HL-60/S4 treated with phorbol 12-myristate 13-acetate at 8.2 ng/mL for 4 days and 3 days (cell line): ENCODE measurements around the gene CASK.

Source experiments
- in situ Hi-C: fragments of 300-500 bp; cut with MboI; formaldehyde crosslinking; loops from 2 replicates; pipeline ENCODE4 v1.15.0; 2022; ENCODE audit warnings: low sequenced_read_pairs

CASK gene

DNA sequence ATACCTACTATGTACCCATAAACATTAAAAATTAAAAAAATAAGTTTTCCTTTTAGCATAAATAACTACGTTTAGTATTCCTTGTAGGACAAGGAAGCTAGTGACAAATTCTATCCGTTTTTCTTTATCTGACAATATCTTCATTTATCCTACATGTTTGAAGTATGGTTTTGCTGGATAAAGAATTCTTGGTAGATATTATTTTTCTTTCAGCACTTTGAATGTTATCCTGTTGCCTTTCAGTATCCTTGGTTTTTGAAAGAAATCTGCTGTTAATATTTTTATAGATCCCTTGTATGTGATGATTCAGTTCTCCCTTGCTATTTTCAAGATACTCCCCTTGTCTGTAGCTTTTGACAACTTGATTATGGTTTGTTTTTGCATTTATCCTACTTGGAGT, 76.6 kb downstream of the CASK start:
- in situ Hi-C loops, result no loop called here

DNA sequence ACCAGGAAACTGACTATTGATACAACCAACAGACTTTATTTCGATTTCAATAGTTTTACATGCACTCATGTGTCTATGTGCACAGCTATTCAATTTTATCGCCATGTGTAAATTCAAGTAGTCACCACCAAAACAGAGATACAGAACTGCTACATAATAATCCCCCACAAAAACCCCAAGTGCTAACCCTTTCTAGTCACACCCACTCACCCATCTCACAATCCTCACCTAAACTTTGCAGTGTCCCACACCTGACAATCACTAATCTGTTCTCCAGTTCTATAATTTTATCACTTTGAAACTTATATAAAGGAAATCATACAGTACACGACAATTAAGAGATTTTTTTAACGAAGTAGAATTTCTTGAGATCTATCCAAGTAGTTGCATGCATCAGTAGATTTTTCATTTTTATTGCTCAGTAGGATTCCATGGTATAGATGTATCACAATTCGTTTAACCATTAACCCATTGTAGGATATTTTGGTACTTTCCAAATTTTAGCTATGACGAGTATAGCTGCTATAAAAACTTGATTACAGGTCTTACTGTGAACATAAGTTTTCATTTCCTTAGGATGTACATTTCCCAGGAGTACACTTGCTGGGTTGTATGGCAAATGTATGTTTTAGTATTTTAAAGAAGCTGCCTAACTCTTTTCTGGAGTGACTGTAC, 85.9 kb downstream of the CASK start:
- in situ Hi-C loops, result no loop called here

DNA sequence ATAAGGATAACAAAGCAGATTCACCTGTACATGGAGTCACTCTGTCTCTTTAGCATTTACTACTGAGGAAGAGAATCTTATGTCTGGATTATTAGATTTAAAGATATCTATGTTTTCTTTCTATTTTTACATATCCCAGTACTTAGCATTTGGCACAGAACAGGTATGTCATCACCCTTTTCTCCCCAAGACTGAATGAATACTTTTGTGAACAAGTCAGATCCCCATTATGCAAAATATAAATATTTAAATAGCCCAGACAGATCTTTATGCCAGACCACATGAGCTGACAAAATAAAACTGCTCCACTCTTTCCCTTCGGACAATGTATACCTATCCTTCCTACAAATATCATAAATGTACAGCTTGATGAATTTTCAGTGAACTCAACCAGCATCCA, 94.5 kb downstream of the CASK start:
- in situ Hi-C loops, result no loop called here

DNA sequence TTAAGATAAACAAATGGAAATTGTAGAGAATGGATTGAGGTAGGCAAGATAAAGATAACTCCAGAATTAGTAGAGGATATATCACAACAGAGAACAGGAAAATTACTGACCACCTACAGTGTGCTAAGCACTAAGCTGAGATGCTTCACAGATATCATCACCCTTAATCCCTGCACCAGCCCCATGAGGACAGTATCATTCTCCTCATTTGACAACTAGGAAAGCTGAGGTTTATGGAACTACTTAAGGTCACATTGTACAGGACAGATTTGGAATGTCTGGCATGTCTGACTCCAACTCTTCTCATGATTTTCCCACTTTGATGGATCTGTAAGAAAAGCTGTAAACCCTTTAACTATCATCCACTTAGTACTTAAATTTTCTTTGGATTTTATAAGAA, 95.5 kb downstream of the CASK start:
- in situ Hi-C loops, result no loop called here

DNA sequence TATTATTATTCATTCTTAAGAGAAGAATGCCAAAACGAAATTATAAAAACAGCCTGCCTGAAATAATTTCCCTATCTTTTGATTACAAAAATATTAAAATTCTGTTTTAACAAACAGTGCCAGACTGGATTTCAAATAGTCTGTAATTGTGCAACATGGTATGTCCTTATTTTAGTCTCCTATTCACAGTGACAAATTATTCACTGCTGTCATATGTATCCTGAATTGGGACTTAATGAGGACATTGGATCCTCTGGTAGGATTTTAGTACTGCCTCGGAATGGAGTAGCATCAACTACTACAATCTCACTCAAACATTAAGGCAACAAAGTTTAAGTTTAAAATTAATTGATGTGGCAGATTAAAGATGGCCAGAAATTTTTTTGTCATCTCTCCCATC, 97.6 kb downstream of the CASK start:
- in situ Hi-C loops, result no loop called here

DNA sequence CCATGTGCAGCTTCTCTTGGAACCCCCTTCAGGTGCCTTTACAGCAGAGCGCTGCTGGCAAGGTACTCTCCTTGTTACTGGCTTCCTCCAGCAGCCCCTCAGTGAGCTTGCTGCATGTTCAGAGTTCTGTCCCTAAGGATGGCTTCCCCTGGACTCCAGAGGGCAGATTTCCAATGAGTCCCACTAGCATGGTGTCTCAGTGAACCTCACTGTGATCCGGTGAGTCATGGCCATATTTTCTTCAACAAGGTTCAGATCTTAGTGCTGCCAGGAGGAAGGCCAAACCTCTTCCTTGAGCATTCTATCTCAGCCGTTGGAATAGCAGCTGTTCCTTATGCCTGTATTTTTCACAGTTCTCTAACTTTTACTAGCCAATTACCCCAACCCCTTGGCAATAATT, 98.8 kb downstream of the CASK start:
- in situ Hi-C loops, result no loop called here

DNA sequence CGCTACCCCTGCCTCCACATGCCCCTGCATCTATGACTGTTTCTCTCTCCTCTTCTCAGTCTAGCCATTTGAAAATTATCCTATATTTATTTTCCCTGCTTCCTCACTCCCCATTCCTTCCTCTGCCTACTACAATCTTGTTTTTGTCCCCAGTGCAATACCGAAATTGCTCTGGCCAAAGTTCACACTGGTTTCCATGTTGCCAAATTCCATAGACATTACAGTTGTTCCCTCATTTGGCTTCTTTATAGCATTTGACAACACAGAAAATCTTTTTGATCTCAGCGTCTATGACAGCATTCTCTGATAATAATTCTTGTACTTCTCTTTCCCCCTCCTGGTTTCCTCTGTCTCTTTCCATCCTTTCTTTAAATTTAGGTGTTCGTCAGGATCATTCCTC, 100.0 kb downstream of the CASK start:
- in situ Hi-C loops, result no loop called here

DNA sequence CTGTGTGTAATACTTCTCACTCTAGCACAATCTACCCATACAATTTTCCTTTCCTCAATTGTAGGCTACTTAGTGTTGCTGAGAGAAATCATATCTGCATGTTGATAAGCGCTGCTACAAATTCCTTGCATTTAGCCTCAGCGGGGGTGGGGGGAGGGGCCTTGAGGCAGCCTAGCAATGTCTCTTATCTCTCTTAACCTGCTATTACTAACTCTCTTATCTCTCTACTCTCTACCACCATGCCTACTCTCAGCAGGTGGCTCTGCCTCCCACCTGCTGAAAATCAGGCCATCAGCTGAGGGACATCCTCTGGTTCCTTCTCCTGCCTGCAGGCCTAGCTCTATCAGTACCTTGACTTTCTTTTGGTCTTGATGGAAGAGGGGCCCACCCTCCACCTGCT, 100.5 kb downstream of the CASK start:
- in situ Hi-C loops, result no loop called here

DNA sequence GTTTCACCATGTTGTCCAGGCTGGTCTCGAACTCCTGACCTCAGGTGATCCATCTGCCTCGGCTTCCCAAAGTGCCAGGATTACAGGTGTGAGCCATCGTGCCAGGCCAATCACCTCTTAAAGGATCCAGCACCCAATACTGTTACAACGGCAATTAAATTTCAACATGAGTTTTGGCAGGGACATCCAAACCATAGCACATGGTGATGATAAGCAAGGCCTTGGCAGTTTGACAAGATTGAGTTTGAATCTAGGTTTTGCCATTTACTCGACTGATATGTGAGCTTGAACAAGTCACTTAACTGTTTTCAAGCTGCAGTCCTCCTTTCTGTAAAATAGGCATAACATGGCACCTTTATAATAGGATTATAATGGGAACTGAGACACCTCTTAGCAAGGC, 115.3 kb downstream of the CASK start:
- in situ Hi-C loops, result no loop called here

DNA sequence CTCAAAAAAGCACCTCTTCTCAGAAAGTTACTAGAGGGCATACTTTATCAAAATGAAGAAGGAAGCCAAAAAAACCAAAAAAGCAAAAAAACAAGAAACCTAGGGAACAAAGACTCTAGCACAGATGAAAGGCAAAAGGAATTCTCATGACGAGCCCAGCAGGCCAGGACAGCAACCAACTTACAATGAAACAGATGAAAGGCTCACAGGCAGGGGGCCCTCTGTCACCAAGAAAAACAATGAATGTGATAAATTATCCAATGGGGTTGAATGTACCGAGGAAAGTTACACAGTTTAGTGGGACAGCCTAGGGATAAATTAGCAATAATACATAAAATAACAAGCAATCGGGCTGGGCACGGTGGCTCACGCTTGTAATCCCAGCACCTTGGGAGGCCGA, 120.4 kb downstream of the CASK start:
- in situ Hi-C loops, result no loop called here

DNA sequence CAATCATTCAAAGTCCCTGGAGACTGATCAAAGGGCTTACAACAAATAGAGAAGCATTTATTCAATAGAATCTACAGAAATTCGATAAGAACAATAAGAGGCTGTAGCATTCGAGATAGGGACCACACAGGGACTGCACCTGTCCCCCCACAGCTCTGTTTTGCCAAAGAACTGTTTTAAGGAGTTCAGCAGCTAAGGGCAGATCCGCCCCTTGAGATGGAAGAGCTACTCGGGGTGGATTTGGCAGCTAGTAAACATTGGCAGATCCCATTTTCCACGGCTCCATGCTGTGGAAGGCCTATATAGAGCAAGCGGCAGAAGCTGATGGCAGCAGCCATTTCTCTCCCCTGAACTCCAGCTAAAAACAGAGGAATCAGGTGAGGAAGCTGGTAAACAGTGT, 123.7 kb downstream of the CASK start:
- in situ Hi-C loops, result loop anchor here (25.0 kb wide), 1 partner anchor 1763 kb away; no protein-coding TSS in a partner anchor

DNA sequence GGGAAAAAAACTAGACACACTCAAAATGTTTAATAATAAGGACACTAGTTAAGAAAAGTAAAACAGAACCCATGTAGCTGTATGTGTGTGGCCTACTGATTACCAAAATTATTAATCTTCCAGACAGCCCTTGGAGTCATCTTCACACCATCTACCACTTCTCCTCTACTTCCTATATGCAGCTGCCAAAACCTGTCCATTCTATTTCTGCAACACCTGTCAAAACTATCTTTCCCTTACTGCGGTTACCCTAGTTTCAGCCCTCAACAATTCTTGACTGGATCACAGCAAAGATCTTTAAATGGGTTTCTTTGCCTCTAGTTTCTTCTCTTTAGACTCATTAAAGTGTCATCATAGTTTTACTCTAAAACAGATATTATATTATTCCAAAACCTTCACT, 126.8 kb downstream of the CASK start:
- in situ Hi-C loops, result loop anchor here (25.0 kb wide), 1 partner anchor 1766 kb away; no protein-coding TSS in a partner anchor

DNA sequence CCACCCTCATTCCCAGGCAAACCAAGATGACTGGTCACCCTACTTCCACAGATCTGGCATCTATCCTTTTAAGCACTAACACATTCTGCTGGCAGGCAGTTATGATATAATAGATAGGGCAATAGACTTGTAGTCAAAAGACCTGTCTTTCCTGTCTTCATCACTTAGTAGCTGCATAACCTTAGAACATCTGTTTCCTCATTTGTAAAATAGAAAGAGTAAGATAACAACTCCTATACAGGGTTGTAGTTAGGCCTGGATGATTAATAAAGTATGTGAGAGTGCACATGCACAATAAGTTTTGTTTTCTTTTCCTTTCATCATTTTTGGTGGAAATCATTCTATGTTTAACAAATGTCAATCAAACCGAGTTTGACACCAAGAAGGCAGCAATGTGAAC, 127.3 kb downstream of the CASK start:
- in situ Hi-C loops, result loop anchor here (25.0 kb wide), 1 partner anchor 1766 kb away; no protein-coding TSS in a partner anchor

DNA sequence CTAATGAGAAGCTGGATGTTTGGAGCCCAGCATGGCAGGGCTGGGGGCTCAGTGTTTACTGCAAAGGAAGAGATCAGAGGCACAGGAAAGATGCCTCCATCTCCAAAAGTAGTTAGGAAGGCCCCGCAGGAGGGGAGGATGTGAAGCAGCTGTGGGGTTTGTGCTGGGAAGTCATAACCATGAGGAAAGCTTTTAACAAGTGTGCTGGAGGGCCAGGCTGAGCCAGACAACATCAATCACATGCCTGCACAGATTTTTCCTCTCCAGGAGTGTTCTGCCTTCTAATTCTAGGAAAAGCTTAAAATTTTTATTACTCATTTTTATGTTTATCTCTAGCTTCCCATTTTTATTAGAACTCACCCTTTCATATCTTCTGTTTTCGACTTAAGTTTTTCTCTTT, 134.0 kb downstream of the CASK start:
- in situ Hi-C loops, result loop anchor here (25.0 kb wide), 1 partner anchor 1773 kb away; no protein-coding TSS in a partner anchor

DNA sequence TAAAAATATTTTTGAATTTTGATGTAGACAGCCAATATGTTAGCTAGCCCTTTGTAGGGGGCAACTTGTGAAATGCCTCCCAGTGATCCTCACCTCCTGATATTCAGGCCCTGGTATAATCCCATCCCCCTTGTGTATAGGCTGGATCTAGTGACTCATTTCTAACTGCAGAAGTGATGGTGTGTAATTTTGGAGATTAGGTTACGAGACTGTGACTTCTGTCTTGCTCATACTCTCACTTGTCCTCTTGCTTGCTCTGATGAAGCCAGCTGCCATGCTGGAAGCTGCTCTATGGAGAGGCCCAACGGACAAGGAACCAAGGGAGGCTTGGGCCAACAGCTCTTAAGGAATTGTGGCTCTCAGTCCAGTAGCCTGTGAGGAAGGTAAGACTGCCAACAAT, 137.7 kb downstream of the CASK start:
- in situ Hi-C loops, result loop anchor here (25.0 kb wide), 1 partner anchor 1777 kb away; no protein-coding TSS in a partner anchor

DNA sequence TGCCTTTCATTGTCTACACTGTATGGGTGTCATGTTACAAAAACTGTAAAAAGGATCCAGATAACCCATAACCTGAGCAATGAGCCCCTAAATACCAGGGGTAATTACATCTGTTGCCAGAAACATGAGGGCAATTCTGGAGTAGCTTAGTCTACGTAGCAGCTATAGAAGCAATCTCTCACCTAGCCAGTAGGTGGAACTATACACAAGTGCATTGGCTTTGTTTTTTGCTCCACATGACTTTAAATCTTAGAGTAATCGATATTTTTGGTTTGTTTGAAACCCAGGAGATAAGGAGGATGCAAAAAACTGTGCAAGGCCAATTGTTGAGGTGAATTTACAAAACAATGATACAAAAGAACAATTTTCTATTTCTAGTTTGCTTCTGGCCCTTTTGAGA, 141.9 kb downstream of the CASK start:
- in situ Hi-C loops, result loop anchor here (25.0 kb wide), 1 partner anchor 1781 kb away; no protein-coding TSS in a partner anchor

DNA sequence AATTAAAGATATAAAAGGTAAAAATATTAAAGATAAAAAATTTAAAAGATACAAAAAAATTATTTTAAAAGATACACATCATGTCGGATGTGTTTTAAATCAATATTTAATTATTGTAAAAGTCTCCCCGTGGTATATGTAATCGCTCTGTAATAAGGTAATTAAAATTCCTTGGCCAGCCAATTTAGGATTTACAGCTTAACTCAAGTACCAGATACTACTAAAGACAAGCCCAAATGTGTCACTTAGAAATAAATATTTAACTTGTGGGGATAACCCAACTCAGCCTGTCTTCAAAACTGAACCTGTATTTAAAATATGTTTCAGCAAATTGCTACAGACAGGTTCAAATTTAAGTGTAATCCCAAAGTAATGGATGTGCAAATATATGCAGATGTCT, 143.4 kb downstream of the CASK start:
- in situ Hi-C loops, result loop anchor here (25.0 kb wide), 1 partner anchor 1782 kb away; no protein-coding TSS in a partner anchor

DNA sequence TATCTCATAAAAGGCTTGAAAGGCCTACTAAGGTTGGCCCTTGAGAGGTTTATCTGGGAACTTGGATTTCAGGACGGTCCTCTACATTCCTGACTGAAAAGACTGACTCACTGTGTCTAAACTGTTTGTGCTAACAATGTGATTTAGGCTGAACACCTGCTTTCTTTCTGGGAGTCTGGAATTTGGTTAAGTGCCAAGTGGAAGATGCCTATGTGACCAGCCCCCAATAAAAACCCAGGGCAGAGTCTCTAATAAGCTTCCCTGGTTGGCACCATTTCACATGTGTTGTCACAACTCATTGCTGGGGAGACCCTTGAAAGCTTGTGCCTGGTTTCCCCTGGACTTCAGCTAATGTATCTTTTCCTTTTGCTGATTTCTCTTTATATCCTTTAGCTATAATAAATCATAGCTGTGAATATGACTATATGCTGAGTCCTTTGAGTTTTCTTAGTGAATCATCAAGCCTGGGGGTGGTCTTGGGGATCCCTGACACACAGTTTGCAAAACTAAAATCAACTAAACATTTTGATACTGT, 144.3 kb downstream of the CASK start:
- in situ Hi-C loops, result loop anchor here (25.0 kb wide), 1 partner anchor 1783 kb away; no protein-coding TSS in a partner anchor

DNA sequence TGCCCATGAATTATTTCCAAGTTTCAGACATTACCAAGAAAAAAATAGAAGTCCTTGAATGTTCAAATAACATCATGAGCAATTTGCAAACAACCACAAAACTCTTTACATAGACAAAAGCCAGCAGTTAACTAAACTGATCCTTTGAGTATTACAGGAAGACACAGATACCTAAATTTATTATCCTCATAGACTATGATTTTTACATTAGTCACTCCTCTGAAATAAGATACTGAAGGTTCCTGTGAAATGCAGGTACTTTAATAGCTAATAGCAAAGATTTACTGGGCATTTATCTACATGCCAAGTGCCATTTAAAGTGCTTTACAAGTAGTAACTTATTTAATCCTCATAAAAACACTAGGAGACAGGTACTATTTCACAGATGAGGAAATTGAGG, 161.7 kb downstream of the CASK start:
- in situ Hi-C loops, result no loop called here

DNA sequence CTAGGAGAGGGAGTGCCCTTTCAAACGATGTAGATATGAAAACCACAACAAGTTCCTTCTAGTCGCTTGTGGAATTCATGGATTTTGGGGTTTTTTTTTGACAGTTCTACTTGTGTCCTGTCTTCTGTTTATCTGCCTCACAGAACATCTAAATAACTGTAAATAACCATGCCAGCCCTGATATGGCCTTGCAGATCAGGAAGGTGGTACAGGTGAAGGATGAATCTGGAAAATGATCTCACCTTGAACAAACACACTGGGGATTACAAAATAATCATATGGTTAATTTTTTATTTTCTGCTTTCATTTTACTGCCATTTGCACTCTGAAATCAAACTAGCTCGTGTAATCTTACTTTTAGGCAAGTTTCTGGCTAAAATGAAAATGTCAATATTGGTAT, 162.2 kb downstream of the CASK start:
- in situ Hi-C loops, result no loop called here

DNA sequence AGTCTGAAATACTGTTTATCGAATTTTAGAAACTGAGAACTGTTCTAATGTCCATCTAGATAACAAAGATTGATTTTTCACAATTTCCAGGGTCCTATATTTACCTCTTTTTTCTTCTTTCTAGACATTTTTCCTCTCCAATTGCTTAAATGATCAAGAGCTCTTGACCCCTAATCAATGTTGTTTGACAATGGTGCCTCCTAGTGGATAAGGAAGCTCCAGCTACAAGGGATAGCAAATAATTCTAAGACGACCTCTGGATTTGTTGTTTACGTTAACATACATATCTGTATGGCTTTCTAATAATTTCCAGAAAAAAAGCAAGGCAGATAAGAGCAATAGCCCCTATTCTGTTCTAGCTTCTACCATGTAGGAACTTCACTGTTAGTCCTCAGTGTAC, 163.5 kb downstream of the CASK start:
- in situ Hi-C loops, result no loop called here

DNA sequence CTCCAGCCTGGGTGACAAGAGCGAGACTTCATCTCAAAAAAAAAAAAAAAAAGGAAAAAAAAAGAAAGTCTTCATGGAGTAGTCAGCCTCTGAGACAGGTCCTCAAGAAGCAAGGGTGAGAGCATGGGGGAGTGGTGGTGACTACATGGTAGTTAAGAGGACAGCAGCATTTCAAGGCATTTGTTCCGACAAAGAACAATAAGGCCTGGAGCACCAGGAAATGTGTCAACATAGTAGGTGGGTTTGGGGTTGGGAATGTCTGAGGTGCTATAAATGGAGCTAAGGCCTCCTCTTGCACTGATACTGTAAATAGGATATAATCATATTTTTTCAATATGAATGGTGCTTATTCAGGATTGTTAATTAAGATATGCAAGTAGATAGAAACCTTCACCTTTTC, 165.0 kb downstream of the CASK start:
- in situ Hi-C loops, result no loop called here

DNA sequence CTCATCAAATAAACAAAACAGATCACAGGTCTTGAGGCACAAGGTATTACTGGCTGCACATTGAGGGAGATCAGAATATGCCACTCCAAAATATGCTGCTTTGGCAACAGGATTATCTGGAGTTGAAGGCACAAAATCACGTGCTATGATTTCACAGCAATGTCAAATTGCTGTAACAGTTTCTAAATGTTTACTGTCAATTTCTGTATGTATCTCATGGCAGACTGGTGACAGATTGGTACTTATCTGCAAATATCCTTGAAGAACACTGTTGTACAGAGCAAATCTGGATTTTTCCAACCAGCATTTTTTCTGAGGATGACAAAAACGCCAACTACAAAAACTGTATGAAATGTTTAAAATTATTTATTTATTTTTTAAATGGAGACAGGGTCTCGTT, 172.6 kb downstream of the CASK start:
- in situ Hi-C loops, result no loop called here
